HepG2 (cell line): ENCODE results near the gene ZNF230. TPM values are rescaled to one million over a fixed set of nuclear protein-coding genes. Genes with fewer than 3 reads are reported as not detected.
A peak's percentile ranks its signal among the peaks of the same experiment; 100 is the strongest.

Source experiments
- ARID4A ChIP-seq: sonication (generic); formaldehyde crosslinking; IDR thresholded peaks from 2 replicates; pipeline ENCODE4 v1.5.0; 2020; ENCODE audit warnings: mild to moderate bottlenecking, missing genetic modification reagents, borderline replicate concordance
- CCAR2 ChIP-seq: fragments of 200-400 bp; formaldehyde crosslinking; optimal IDR thresholded peaks from 2 replicates; pipeline ENCODE3; 2018; ENCODE audit warnings: low read depth, mild to moderate bottlenecking, low read length, moderate library complexity
- ELF1 ChIP-seq: sonication (generic); formaldehyde crosslinking; IDR thresholded peaks from 2 replicates; pipeline ENCODE4 v1.4.0; 2020; ENCODE audit warnings: missing genetic modification reagents
- EZH2 ChIP-seq: conservative IDR thresholded peaks from 2 replicates; pipeline ENCODE4 v1.6.1; 2012; ENCODE audit warnings: mild to moderate bottlenecking, low read depth, low read length, moderate library complexity
- GATA4 ChIP-seq: sonication (generic); IDR thresholded peaks from 2 replicates; pipeline ENCODE4 v1.6.1; 2016; ENCODE audit warnings: antibody characterized with exemption, low read depth, borderline replicate concordance
- HNF1B ChIP-seq: sonication (generic); formaldehyde crosslinking; IDR thresholded peaks from 2 replicates; pipeline ENCODE4 v1.5.1; 2020; ENCODE audit warnings: mild to moderate bottlenecking, moderate library complexity, missing genetic modification reagents
- IKZF4 ChIP-seq: sonication (generic); formaldehyde crosslinking; IDR thresholded peaks from 2 replicates; pipeline ENCODE4 v1.5.1; 2020; ENCODE audit warnings: borderline replicate concordance, mild to moderate bottlenecking, low read depth, missing genetic modification reagents; ENCODE audit errors: not compliant biosample characterization
- KDM2A ChIP-seq: sonication (generic); formaldehyde crosslinking; IDR thresholded peaks from 2 replicates; pipeline ENCODE4 v1.4.0; 2020; ENCODE audit warnings: low read depth, missing genetic modification reagents, borderline replicate concordance
- KLF16 ChIP-seq, 2 experiments: sonication (generic) in 1 of 2; formaldehyde crosslinking in 1 of 2; IDR thresholded peaks; 2 replicates each; pipeline versions ENCODE4 v1.6.1 to v1.8.0; 2016 to 2023; ENCODE audit warnings: missing genetic modification reagents in 2 of 2, missing compliant biosample characterization in 1 of 2
- MAX ChIP-seq: IDR thresholded peaks from 2 replicates; pipeline ENCODE4 v1.6.1; 2012; ENCODE audit warnings: inconsistent platforms
- MEIS2 ChIP-seq: sonication (generic); formaldehyde crosslinking; IDR thresholded peaks from 2 replicates; pipeline ENCODE4 v1.9.0; 2021; ENCODE audit warnings: mild to moderate bottlenecking, missing genetic modification reagents
- NFATC3 ChIP-seq: sonication (generic); formaldehyde crosslinking; IDR thresholded peaks from 2 replicates; pipeline ENCODE4 v1.5.1; 2020; ENCODE audit warnings: mild to moderate bottlenecking, missing genetic modification reagents
- PCBP2 ChIP-seq: fragments of 200-400 bp; formaldehyde crosslinking; optimal IDR thresholded peaks from 2 replicates; pipeline ENCODE3; 2018; ENCODE audit warnings: low read length, low read depth; ENCODE audit not compliant: poor library complexity, severe bottlenecking
- SATB2 ChIP-seq: sonication (generic); formaldehyde crosslinking; IDR thresholded peaks from 2 replicates; pipeline ENCODE4 v1.5.0; 2020; ENCODE audit warnings: missing genetic modification reagents
- SOX6 ChIP-seq, 2 experiments: fragments of 450-650 bp in 1 of 2; sonication (generic) in 1 of 2; formaldehyde crosslinking in 1 of 2; IDR thresholded peaks; 2 replicates each; pipeline versions ENCODE4 v1.4.0 to v1.6.1; 2017 to 2020; ENCODE audit warnings: antibody characterized with exemption in 1 of 2, mild to moderate bottlenecking in 1 of 2, missing genetic modification reagents in 1 of 2
- SP140L ChIP-seq: sonication (generic); formaldehyde crosslinking; IDR thresholded peaks from 2 replicates; pipeline ENCODE4 v1.4.0; 2020; ENCODE audit warnings: missing genetic modification reagents, borderline replicate concordance
- TAF15 ChIP-seq: fragments of 200-400 bp; formaldehyde crosslinking; IDR thresholded peaks from one replicate; pipeline ENCODE4 v1.6.1; 2018; ENCODE audit warnings: mild to moderate bottlenecking, low read depth, low read length; ENCODE audit not compliant: poor library complexity, severe bottlenecking
- TEAD2 ChIP-seq: sonication (generic); formaldehyde crosslinking; IDR thresholded peaks from 2 replicates; pipeline ENCODE4 v1.9.0; 2021; ENCODE audit warnings: missing genetic modification reagents
- ZBTB7A ChIP-seq: sonication (generic); formaldehyde crosslinking; IDR thresholded peaks from 2 replicates; pipeline ENCODE4 v1.8.0; 2022; ENCODE audit warnings: mild to moderate bottlenecking, missing genetic modification reagents
- ZNF230 ChIP-seq: sonication (generic); formaldehyde crosslinking; IDR thresholded peaks from 2 replicates; pipeline ENCODE4 v1.4.0; 2020; ENCODE audit warnings: mild to moderate bottlenecking, missing genetic modification reagents
- ZNF264 ChIP-seq: sonication (generic); formaldehyde crosslinking; IDR thresholded peaks from 2 replicates; pipeline ENCODE4 v1.4.0; 2020; ENCODE audit warnings: missing genetic modification reagents
- ZNF3 ChIP-seq: IDR thresholded peaks from 2 replicates; pipeline ENCODE4 v1.7.0; 2017; ENCODE audit warnings: inconsistent platforms
- ZNF329 ChIP-seq: sonication (generic); formaldehyde crosslinking; IDR thresholded peaks from 2 replicates; pipeline ENCODE4 v1.9.0; 2021; ENCODE audit warnings: low read depth, mild to moderate bottlenecking, missing genetic modification reagents
- ZNF652 ChIP-seq: IDR thresholded peaks from 2 replicates; pipeline ENCODE4 v1.6.1; 2016; ENCODE audit warnings: low read depth, borderline replicate concordance
- ZNF816 ChIP-seq: sonication (generic); formaldehyde crosslinking; IDR thresholded peaks from 2 replicates; pipeline ENCODE4 v1.8.0; 2022; ENCODE audit warnings: missing genetic modification reagents, mild to moderate bottlenecking, borderline replicate concordance
- polyA plus RNA-seq, 8 experiments: library from polyadenylated mRNA; depleted of rRNA in 3 of 8; stranded (reverse) in 7 of 8; unstranded in 1 of 8; fragments of >200 nt; fragmentation: Illumina TruSeq in 4 of 8; extraction: Trizol in 4 of 8; gene quantifications; 2 replicates each; pipeline versions ENCODE4 v1.2.1 to v1.2.3, GENCODE V29; 2011 to 2016; ENCODE audit warnings: low read depth in 4 of 8, missing spikeins in 1 of 8, mixed read lengths in 1 of 8; ENCODE audit not compliant: insufficient read depth in 1 of 8
- total RNA-seq, 5 experiments: library from RNA; depleted of rRNA; stranded (reverse); fragments of >200 nt; fragmentation: Illumina TruSeq; extraction: Trizol; gene quantifications; 2 replicates each; pipeline ENCODE4 v1.2.3, GENCODE V29; 2016; ENCODE audit warnings: low read depth in 1 of 5

ZNF230 gene
- total and polyA plus RNA-seq, 2 of the 13 experiments (the other 11 are each of a cell fraction or from before 2014, with no cell fraction given), result 2.4 to 5.5 TPM

- TF ChIP-seq SATB2, result no peak
- TF ChIP-seq GATA4, result no peak
- TF ChIP-seq SOX6 (IDR thresholded peaks at IDR 0.05), result no peak
- TF ChIP-seq SOX6 (CRISPR knock-in tag; IDR thresholded peaks at IDR 0.05), result no peak
- no peak for TF ChIP-seq TAF15
- TF ChIP-seq KLF16 (CRISPR knock-in tag; IDR thresholded peaks at IDR 0.05), result peak in 1 of 2 experiments; percentile 61; a peak in 1 of 4 replicates
- no peak for TF ChIP-seq NFATC3 (CRISPR knock-in tag)
- no peak for TF ChIP-seq ZBTB7A (CRISPR knock-in tag)
- TF ChIP-seq KDM2A (CRISPR knock-in tag), result peak; percentile 41; the same call in 1 of the 2 replicates
- no peak for TF ChIP-seq ZNF329 (CRISPR knock-in tag)
- TF ChIP-seq ARID4A (CRISPR knock-in tag), result peak; percentile 72; the same call in 1 of the 2 replicates
- no peak for TF ChIP-seq ZNF230 (CRISPR knock-in tag)
- TF ChIP-seq IKZF4 (CRISPR knock-in tag), result no peak
- no peak for TF ChIP-seq ZNF816 (CRISPR knock-in tag)
- peak; percentile 51 for TF ChIP-seq MAX
- TF ChIP-seq ZNF652 (CRISPR knock-in tag), result no peak
- no peak for TF ChIP-seq ZNF3
- no peak for TF ChIP-seq ZNF264 (CRISPR knock-in tag)
- no peak for TF ChIP-seq TEAD2 (CRISPR knock-in tag)
- TF ChIP-seq CCAR2, result no peak
- no peak for TF ChIP-seq PCBP2
- TF ChIP-seq SP140L (CRISPR knock-in tag), result no peak
- no peak for TF ChIP-seq EZH2
- TF ChIP-seq HNF1B (CRISPR knock-in tag), result peak; percentile 54; the same call in 1 of the 2 replicates
- TF ChIP-seq ELF1 (CRISPR knock-in tag), result peak; percentile 60
- no peak for TF ChIP-seq MEIS2 (CRISPR knock-in tag)
Measured at GRCh38 chr19:43983912-43984686, 18.7 kb upstream of the ZNF230 start, which contains the start of gene ZNF155 (continued).
